Activated B cell treated with CpG ODN at 0.5 μM for 24 hours (primary cell): ENCODE measurements around the gene IGF2BP2. TPM values are rescaled to one million over a fixed set of nuclear protein-coding genes. Genes with fewer than 3 reads are reported as not detected.

Experiments used
- ATAC-seq: fragments of 200-7000 bp; cut with Tn5 transposase; one replicate; pipeline ENCODE4 v1.10.0; 2021; ENCODE audit warnings: low read depth, mild to moderate bottlenecking, moderate library complexity
- CTCF ChIA-PET: fragments of 350-600 bp; sonication (Branson Sonifier 250); formaldehyde crosslinking; loops from one replicate; lab custom pipeline; 2021; ENCODE audit warnings: antibody characterized with exemption; lab: Charles Lee
- POLR2A ChIA-PET: fragments of 350-600 bp; sonication (Branson Sonifier 250); formaldehyde crosslinking; loops from one replicate; lab custom pipeline; 2021; ENCODE audit warnings: antibody characterized with exemption; lab: Charles Lee
- DNase-seq: peaks from one replicate; pipeline ENCODE4 v3.0.0; 2022
- H3K27ac Mint-ChIP-seq: one replicate; pipeline ENCODE4 v1.8.0; 2020; ENCODE audit warnings: mixed read lengths
- H3K27me3 Mint-ChIP-seq: one replicate; pipeline ENCODE4 v1.8.0; 2021; ENCODE audit warnings: mixed read lengths
- H3K36me3 Mint-ChIP-seq: one replicate; pipeline ENCODE4 v1.8.0; 2021; ENCODE audit warnings: low read depth, mixed read lengths
- H3K4me1 Mint-ChIP-seq: one replicate; pipeline ENCODE4 v1.8.0; 2021; ENCODE audit warnings: mixed read lengths
- H3K4me3 Mint-ChIP-seq: one replicate; pipeline ENCODE4 v1.8.0; 2020; ENCODE audit warnings: mild to moderate bottlenecking, mixed read lengths
- H3K9me3 Mint-ChIP-seq: one replicate; pipeline ENCODE4 v1.8.0; 2020; ENCODE audit warnings: mixed read lengths
- CTCF ChIP-seq: fragments of 200-600 bp; IDR thresholded peaks from one replicate; pipeline ENCODE4 v1.8.0; 2022; ENCODE audit warnings: antibody characterized with exemption, mild to moderate bottlenecking
- intact Hi-C: fragments of 100-400 bp; cut with micrococcal nuclease; formaldehyde crosslinking; loops from one replicate; pipeline ENCODE4 v1.15.1; 2024
- total RNA-seq: library from RNA; stranded (reverse); gene quantifications from 2 replicates; pipeline ENCODE4 v1.2.3, GENCODE V29; 2022

IGF2BP2 gene
- total RNA-seq, 1 donor from 2014 or later = 0.69 TPM

- Mint-ChIP-seq H3K27ac (no peak overlapping the region), H3K4me3 (no peak overlapping the region), H3K27me3 (peaks cover 12% of the 10 kb centered on the region), H3K9me3 (peaks cover 11% of the 10 kb centered on the region), H3K36me3 (no peaks in the 10 kb centered on the region), H3K4me1 (no peaks in the 10 kb centered on the region)
- ChIA-PET CTCF (interaction anchor here (2.1 kb wide), 1 partner anchor 9 kb away, joined by 8 read pairs; no protein-coding TSS in a partner anchor), POLR2A (no interaction called here)
- ATAC-seq = no peak
- no peak for TF ChIP-seq CTCF
- no peak for DNase-seq
- intact Hi-C loops = no loop called here
These were observed 65.9 kb downstream of the IGF2BP2 start for GRCh38 chr3:185758912-185759311.

GRCh38 chr3:185757176-185757575 is 67.7 kb downstream of the IGF2BP2 start:
- Mint-ChIP-seq H3K36me3 (no peaks in the 10 kb centered on the region), H3K4me1 (no peaks in the 10 kb centered on the region), H3K27me3 (peaks cover 8% of the 10 kb centered on the region), H3K27ac (no peak overlapping the region), H3K4me3 (no peak overlapping the region), H3K9me3 (peaks cover 11% of the 10 kb centered on the region)
- ATAC-seq = no peak
- no peak for DNase-seq
- intact Hi-C loops = no loop called here
- no peak for TF ChIP-seq CTCF
- CTCF ChIA-PET = interaction anchor here (2.1 kb wide), 1 partner anchor 11 kb away, joined by 8 read pairs; no protein-coding TSS in a partner anchor
- POLR2A ChIA-PET = no interaction called here

- peaks cover 11% of the 10 kb centered on the region for H3K9me3 Mint-ChIP-seq
- DNase-seq = no peak
- no peak overlapping the region for H3K27ac Mint-ChIP-seq
- no peak for ATAC-seq
- no peak overlapping the region for H3K4me3 Mint-ChIP-seq
- H3K36me3 Mint-ChIP-seq = no peaks in the 10 kb centered on the region
- H3K4me1 Mint-ChIP-seq = no peaks in the 10 kb centered on the region
- POLR2A ChIA-PET = no interaction called here
- no peak for TF ChIP-seq CTCF
- intact Hi-C loops = no loop called here
- CTCF ChIA-PET = no interaction called here
- H3K27me3 Mint-ChIP-seq = peaks cover 8% of the 10 kb centered on the region
These were observed 68.4 kb downstream of the IGF2BP2 start for GRCh38 chr3:185756477-185756876.

- TF ChIP-seq CTCF = no peak
- Mint-ChIP-seq H3K36me3 (no peaks in the 10 kb centered on the region), H3K27ac (no peak overlapping the region), H3K9me3 (peaks cover 11% of the 10 kb centered on the region), H3K4me3 (no peak overlapping the region), H3K4me1 (no peaks in the 10 kb centered on the region), H3K27me3 (peaks cover 3% of the 10 kb centered on the region)
- ATAC-seq (no peak), DNase-seq (no peak)
- intact Hi-C loops = no loop called here
- POLR2A ChIA-PET = no interaction called here
- CTCF ChIA-PET = no interaction called here
These were observed 69.9 kb downstream of the IGF2BP2 start for GRCh38 chr3:185754920-185755319.

- Mint-ChIP-seq H3K36me3 (no peaks in the 10 kb centered on the region), H3K27me3 (peaks cover 1% of the 10 kb centered on the region), H3K27ac (no peak overlapping the region), H3K4me3 (no peak overlapping the region), H3K4me1 (no peaks in the 10 kb centered on the region), H3K9me3 (peaks cover 11% of the 10 kb centered on the region)
- ChIA-PET CTCF (no interaction called here), POLR2A (no interaction called here)
- ATAC-seq (no peak), DNase-seq (no peak)
- TF ChIP-seq CTCF = no peak
- intact Hi-C loops = no loop called here
These were observed 71.5 kb downstream of the IGF2BP2 start for GRCh38 chr3:185753354-185753753.
